ENCODE measurements around the gene BRD9. TPM values are rescaled to one million over a fixed set of nuclear protein-coding genes. Genes with fewer than 3 reads are reported as not detected.
"Not testable (repeated sequence)": the region's sequence is repeated elsewhere in the genome, so short reads cannot be mapped to it uniquely, and the experiment has no call there.

BRD9 gene
- total and polyA plus RNA-seq, 2 of the 4 experiments (the other 2 are of a cell fraction), result 22.0 to 43.4 TPM

- H2BK120ac ChIP-seq (ENCODE audit: low read depth, low read length); H3K36me3 ChIP-seq (ENCODE audit: control insufficient read depth, insufficient read depth, low read length); H3K27ac ChIP-seq (ENCODE audit: insufficient read depth, low read length); H3K9me1 ChIP-seq (ENCODE audit: insufficient read depth, low read length); H3K27me3 ChIP-seq (ENCODE audit: control insufficient read depth, insufficient read depth, low read length); H3K23ac ChIP-seq (ENCODE audit: low read depth, low read length); H2BK20ac ChIP-seq (ENCODE audit: low read depth, low read length); H3K9me3 ChIP-seq (ENCODE audit: control insufficient read depth, insufficient read depth, low read length); intact Hi-C loops (cut with micrococcal nuclease); H3K4me3 ChIP-seq (ENCODE audit: insufficient read depth, low read depth, low read length); H2AK9ac ChIP-seq (replicated peaks; ENCODE audit: low read depth, low read length, poor library complexity); CTCF ChIA-PET; H3K18ac ChIP-seq (ENCODE audit: low read depth, low read length); H3K4ac ChIP-seq (ENCODE audit: low read depth, low read length); H4K8ac ChIP-seq (ENCODE audit: low read depth in 2 of 2, low read length in 2 of 2); H2AK5ac ChIP-seq (ENCODE audit: low read depth, low read length); H2BK15ac ChIP-seq (ENCODE audit: low read depth, low read length); BruUV-seq (replicated peaks); H3K79me1 ChIP-seq (ENCODE audit: low read depth in 1 of 2, low read length in 2 of 2); POLR2A ChIA-PET (ENCODE audit: unreplicated experiment); H3K14ac ChIP-seq (replicated peaks; ENCODE audit: low read depth, low read length); H2AFZ ChIP-seq (replicated peaks; ENCODE audit: low read length, poor library complexity); dilution Hi-C loops (cut with HindIII; ENCODE audit: low sequenced_read_pairs, unreplicated experiment); H3K9ac ChIP-seq (ENCODE audit: low read depth, low read length); ATAC-seq (ENCODE audit: low read depth); H3K4me2 ChIP-seq (ENCODE audit: low read depth, low read length); H2BK5ac ChIP-seq (ENCODE audit: low read depth, low read length, poor library complexity, severe bottlenecking); H4K91ac ChIP-seq (ENCODE audit: insufficient read depth, low read depth, low read length); H4K20me1 ChIP-seq (ENCODE audit: insufficient read depth, low read length); DNase-seq; H4K5ac ChIP-seq (ENCODE audit: low read depth, low read length); H3K4me1 ChIP-seq (ENCODE audit: control insufficient read depth, insufficient read depth, low read length); in situ Hi-C loops (cut with MboI; ENCODE audit: low sequenced_read_pairs); H3K56ac ChIP-seq (ENCODE audit: extremely low read depth, insufficient read depth, low read length): not testable (repeated sequence)
- WGBS, 2 experiments (ENCODE audit: extremely low coverage in 2 of 2, insufficient read length in 1 of 2), result 63% methylated on average over 2 of the region's 10 CpGs; no CpG with 5 or more reads in 1 of the 2 experiments
These were observed 54.2 kb downstream of the BRD9 start for GRCh38 chr5:838431-838851.

GRCh38 chr5:837621-838121, 54.9 kb downstream of the BRD9 start:
- in situ Hi-C loops (cut with MboI; ENCODE audit: low sequenced_read_pairs); H4K91ac ChIP-seq (ENCODE audit: insufficient read depth, low read depth, low read length); H3K23ac ChIP-seq (ENCODE audit: low read depth, low read length); H3K18ac ChIP-seq (ENCODE audit: low read depth, low read length); H2AK5ac ChIP-seq (ENCODE audit: low read depth, low read length); H3K56ac ChIP-seq (ENCODE audit: extremely low read depth, insufficient read depth, low read length); H2BK120ac ChIP-seq (ENCODE audit: low read depth, low read length); H4K20me1 ChIP-seq (ENCODE audit: insufficient read depth, low read length); H4K8ac ChIP-seq (ENCODE audit: low read depth in 2 of 2, low read length in 2 of 2); H3K9me1 ChIP-seq (ENCODE audit: insufficient read depth, low read length); H2AFZ ChIP-seq (replicated peaks; ENCODE audit: low read length, poor library complexity); H3K9ac ChIP-seq (ENCODE audit: low read depth, low read length); H2BK15ac ChIP-seq (ENCODE audit: low read depth, low read length); H3K4me3 ChIP-seq (ENCODE audit: insufficient read depth, low read depth, low read length); intact Hi-C loops (cut with micrococcal nuclease); H3K79me1 ChIP-seq (ENCODE audit: low read depth in 1 of 2, low read length in 2 of 2); dilution Hi-C loops (cut with HindIII; ENCODE audit: low sequenced_read_pairs, unreplicated experiment); H3K36me3 ChIP-seq (ENCODE audit: control insufficient read depth, insufficient read depth, low read length); H3K27me3 ChIP-seq (ENCODE audit: control insufficient read depth, insufficient read depth, low read length); H3K4ac ChIP-seq (ENCODE audit: low read depth, low read length); H3K4me1 ChIP-seq (ENCODE audit: control insufficient read depth, insufficient read depth, low read length); H3K27ac ChIP-seq (ENCODE audit: insufficient read depth, low read length); H2BK20ac ChIP-seq (ENCODE audit: low read depth, low read length); ATAC-seq (ENCODE audit: low read depth); H3K14ac ChIP-seq (replicated peaks; ENCODE audit: low read depth, low read length); H4K5ac ChIP-seq (ENCODE audit: low read depth, low read length); CTCF ChIA-PET; POLR2A ChIA-PET (ENCODE audit: unreplicated experiment); BruUV-seq (replicated peaks); H3K4me2 ChIP-seq (ENCODE audit: low read depth, low read length); H3K9me3 ChIP-seq (ENCODE audit: control insufficient read depth, insufficient read depth, low read length); DNase-seq; H2BK5ac ChIP-seq (ENCODE audit: low read depth, low read length, poor library complexity, severe bottlenecking); H2AK9ac ChIP-seq (replicated peaks; ENCODE audit: low read depth, low read length, poor library complexity): not testable (repeated sequence)
- WGBS, 2 experiments (ENCODE audit: extremely low coverage in 2 of 2, insufficient read length in 1 of 2), result 56% methylated on average over 5 of the region's 14 CpGs; no CpG with 5 or more reads in 1 of the 2 experiments

All from IMR-90 (cell line).